NCI-H146 (cell line): ENCODE measurements around the gene P3H2.

ENCODE experiments used
- DNase-seq: peaks from one replicate; lab custom pipeline; 2025; lab: John Stamatoyannopoulos, UW

The P3H2 gene

GRCh38 chr3:190125436-190126068, 4.9 kb upstream of the P3H2 start:
- DNase-seq, result no peak

- DNase-seq, result no peak
Measured at GRCh38 chr3:190124067-190124466, 3.4 kb upstream of the P3H2 start.

- DNase-seq, result no peak
Measured at GRCh38 chr3:190122198-190122771, 1.6 kb upstream of the P3H2 start.

- DNase-seq, result no peak
Measured at GRCh38 chr3:190121383-190121782, 686 bp upstream of the P3H2 start.

GRCh38 chr3:190121061-190121377, 322 bp upstream of the P3H2 start:
- no peak for DNase-seq

GRCh38 chr3:190119461-190120268, 1.0 kb downstream of the P3H2 start:
- DNase-seq, result no peak

GRCh38 chr3:190118438-190118837, 2.3 kb downstream of the P3H2 start:
- DNase-seq, result no peak

GRCh38 chr3:190117981-190118380, 2.7 kb downstream of the P3H2 start:
- DNase-seq, result no peak

GRCh38 chr3:190116551-190117067, 4.1 kb downstream of the P3H2 start:
- no peak for DNase-seq

GRCh38 chr3:190110826-190111225, 9.9 kb downstream of the P3H2 start:
- no peak for DNase-seq

GRCh38 chr3:190109441-190109840, 11.3 kb downstream of the P3H2 start:
- DNase-seq, result no peak

- no peak for DNase-seq
Measured at GRCh38 chr3:190108804-190109203, 11.9 kb downstream of the P3H2 start.

- no peak for DNase-seq
Measured at GRCh38 chr3:190105876-190106275, 14.8 kb downstream of the P3H2 start.

- DNase-seq, result no peak
Measured at GRCh38 chr3:190101320-190102011, 19.2 kb downstream of the P3H2 start.

GRCh38 chr3:190099099-190099498, 21.6 kb downstream of the P3H2 start:
- DNase-seq, result no peak

- no peak for DNase-seq
Measured at GRCh38 chr3:190097617-190098016, 23.1 kb downstream of the P3H2 start.

- no peak for DNase-seq
Measured at GRCh38 chr3:190097025-190097424, 23.7 kb downstream of the P3H2 start.

- DNase-seq, result no peak
Measured at GRCh38 chr3:190096345-190096744, 24.4 kb downstream of the P3H2 start.

- no peak for DNase-seq
Measured at GRCh38 chr3:190094160-190094718, 26.5 kb downstream of the P3H2 start.

GRCh38 chr3:190092250-190092649, 28.4 kb downstream of the P3H2 start:
- no peak for DNase-seq

- no peak for DNase-seq
Measured at GRCh38 chr3:190089711-190090110, 31.0 kb downstream of the P3H2 start.

GRCh38 chr3:190088890-190089289, 31.8 kb downstream of the P3H2 start:
- no peak for DNase-seq
